ENCODE data around the gene MLLT6. TPM values are rescaled to one million over a fixed set of nuclear protein-coding genes. Genes with fewer than 3 reads are reported as not detected.
A peak's percentile ranks its signal among the peaks of the same experiment; 100 is the strongest.

MLLT6 gene
- total RNA-seq, 3 donors from 2014 or later = 263 to 315 (median 286) TPM

- H3K27me3 Mint-ChIP-seq (ENCODE audit: low read depth) = peaks cover 47% of the 10 kb centered on the region
- ATAC-seq = no peak
- no peaks in the 10 kb centered on the region for H3K36me3 Mint-ChIP-seq (ENCODE audit: insufficient read depth)
Measured at GRCh38 chr17:38671939-38672720, 32.9 kb upstream of the MLLT6 start.

GRCh38 chr17:38672788-38673706 lies 32.0 kb upstream of the MLLT6 start:
- H3K36me3 Mint-ChIP-seq (ENCODE audit: insufficient read depth) = no peaks in the 10 kb centered on the region
- H3K27me3 Mint-ChIP-seq (ENCODE audit: low read depth) = peaks cover 40% of the 10 kb centered on the region
- H3K9me3 Mint-ChIP-seq = no peaks in the 10 kb centered on the region
- peak overlapping the region; percentile 83 for H3K4me3 Mint-ChIP-seq
- ATAC-seq = no peak
- no peak for DNase-seq
- H3K4me1 Mint-ChIP-seq (ENCODE audit: low read depth) = peaks cover 40% of the 10 kb centered on the region

More at GRCh38 chr17:38671939-38672720, 32.9 kb upstream of the MLLT6 start:
- Mint-ChIP-seq H3K9me3 (no peaks in the 10 kb centered on the region), H3K4me3 (peak overlapping the region; percentile 83), H3K4me1 (ENCODE audit: low read depth) (peaks cover 40% of the 10 kb centered on the region)
- no peak for DNase-seq

- Mint-ChIP-seq H3K36me3 (ENCODE audit: insufficient read depth) (no peaks in the 10 kb centered on the region), H3K9me3 (no peaks in the 10 kb centered on the region), H3K4me3 (peak overlapping the region; percentile 83), H3K27me3 (ENCODE audit: low read depth) (peaks cover 34% of the 10 kb centered on the region), H3K4me1 (ENCODE audit: low read depth) (peaks cover 40% of the 10 kb centered on the region)
- DNase-seq (no peak), ATAC-seq (peak; percentile 1 to 5)
Measured at GRCh38 chr17:38673707-38674013, 31.4 kb upstream of the MLLT6 start.

GRCh38 chr17:38674014-38674748 lies 30.9 kb upstream of the MLLT6 start:
- Mint-ChIP-seq H3K9me3 (no peaks in the 10 kb centered on the region), H3K4me1 (ENCODE audit: low read depth) (peaks cover 40% of the 10 kb centered on the region), H3K4me3 (peak overlapping the region; percentile 69), H3K27me3 (ENCODE audit: low read depth) (peaks cover 29% of the 10 kb centered on the region), H3K36me3 (ENCODE audit: insufficient read depth) (no peaks in the 10 kb centered on the region)
- ATAC-seq (peak; percentile 14 to 16), DNase-seq (peak; percentile 21)

- H3K4me1 Mint-ChIP-seq (ENCODE audit: low read depth) = peaks cover 40% of the 10 kb centered on the region
- H3K9me3 Mint-ChIP-seq = no peaks in the 10 kb centered on the region
- DNase-seq = peak; percentile 91
- ATAC-seq = peak; percentile 84 to 85
- H3K36me3 Mint-ChIP-seq (ENCODE audit: insufficient read depth) = no peaks in the 10 kb centered on the region
- H3K27me3 Mint-ChIP-seq (ENCODE audit: low read depth) = peaks cover 21% of the 10 kb centered on the region
- peak within 1 kb of the TSS; percentile 71 for H3K4me3 Mint-ChIP-seq
Measured at GRCh38 chr17:38674749-38675615, 30.1 kb upstream of the MLLT6 start, which contains the start of gene EPOP. EPOP (minus strand) TSS chr17:38674957; CDS start chr17:38674495, 462 bp downstream.

- DNase-seq = peak; percentile 82
- ATAC-seq = peak; percentile 47 to 49
- peaks cover 5% of the 10 kb centered on the region for H3K27me3 Mint-ChIP-seq (ENCODE audit: low read depth)
- no peaks in the 10 kb centered on the region for H3K9me3 Mint-ChIP-seq
- H3K36me3 Mint-ChIP-seq (ENCODE audit: insufficient read depth) = no peaks in the 10 kb centered on the region
- peak overlapping the region; percentile 27 for H3K4me3 Mint-ChIP-seq
- H3K4me1 Mint-ChIP-seq (ENCODE audit: low read depth) = peaks cover 30% of the 10 kb centered on the region
Measured at GRCh38 chr17:38676706-38677504, 28.2 kb upstream of the MLLT6 start.

GRCh38 chr17:38677819-38678218 lies 27.3 kb upstream of the MLLT6 start:
- no peak overlapping the region for H3K4me3 Mint-ChIP-seq
- DNase-seq = no peak
- no peaks in the 10 kb centered on the region for H3K36me3 Mint-ChIP-seq (ENCODE audit: insufficient read depth)
- H3K9me3 Mint-ChIP-seq = no peaks in the 10 kb centered on the region
- ATAC-seq = no peak
- no peaks in the 10 kb centered on the region for H3K27me3 Mint-ChIP-seq (ENCODE audit: low read depth)
- H3K4me1 Mint-ChIP-seq (ENCODE audit: low read depth) = peaks cover 24% of the 10 kb centered on the region

GRCh38 chr17:38681096-38681495 lies 24.0 kb upstream of the MLLT6 start:
- Mint-ChIP-seq H3K4me3 (no peak overlapping the region), H3K9me3 (no peaks in the 10 kb centered on the region), H3K36me3 (ENCODE audit: insufficient read depth) (no peaks in the 10 kb centered on the region), H3K27me3 (ENCODE audit: low read depth) (no peaks in the 10 kb centered on the region), H3K4me1 (ENCODE audit: low read depth) (peaks cover 10% of the 10 kb centered on the region)
- DNase-seq (no peak), ATAC-seq (no peak)

- ATAC-seq = no peak
- Mint-ChIP-seq H3K4me1 (ENCODE audit: low read depth) (no peaks in the 10 kb centered on the region), H3K9me3 (no peaks in the 10 kb centered on the region), H3K27me3 (ENCODE audit: low read depth) (no peaks in the 10 kb centered on the region), H3K4me3 (no peak overlapping the region), H3K36me3 (ENCODE audit: insufficient read depth) (no peaks in the 10 kb centered on the region)
- DNase-seq = no peak
Measured at GRCh38 chr17:38685491-38685890, 19.6 kb upstream of the MLLT6 start.

- Mint-ChIP-seq H3K27me3 (ENCODE audit: low read depth) (no peaks in the 10 kb centered on the region), H3K9me3 (no peaks in the 10 kb centered on the region), H3K4me3 (no peak overlapping the region), H3K36me3 (ENCODE audit: insufficient read depth) (no peaks in the 10 kb centered on the region), H3K4me1 (ENCODE audit: low read depth) (no peaks in the 10 kb centered on the region)
- ATAC-seq = no peak
- DNase-seq = no peak
Measured at GRCh38 chr17:38687286-38687685, 17.8 kb upstream of the MLLT6 start.

- Mint-ChIP-seq H3K4me3 (no peak overlapping the region), H3K36me3 (ENCODE audit: insufficient read depth) (no peaks in the 10 kb centered on the region), H3K9me3 (no peaks in the 10 kb centered on the region), H3K4me1 (ENCODE audit: low read depth) (no peaks in the 10 kb centered on the region), H3K27me3 (ENCODE audit: low read depth) (no peaks in the 10 kb centered on the region)
- DNase-seq = no peak
- ATAC-seq = no peak
Measured at GRCh38 chr17:38690386-38690785, 14.7 kb upstream of the MLLT6 start.

GRCh38 chr17:38691154-38691553 lies 13.9 kb upstream of the MLLT6 start:
- DNase-seq (no peak), ATAC-seq (no peak)
- H3K9me3 Mint-ChIP-seq = no peaks in the 10 kb centered on the region
- no peaks in the 10 kb centered on the region for H3K27me3 Mint-ChIP-seq (ENCODE audit: low read depth)
- peaks cover 2% of the 10 kb centered on the region for H3K4me1 Mint-ChIP-seq (ENCODE audit: low read depth)
- H3K36me3 Mint-ChIP-seq (ENCODE audit: insufficient read depth) = no peaks in the 10 kb centered on the region
- no peak overlapping the region for H3K4me3 Mint-ChIP-seq

All from activated T-cell treated with anti-CD3 and anti-CD28 coated beads, Interleukin-2, amount 50 U/mL, for 4 hours (primary cell).